ENCODE measurements around the gene TESK1. TPM values are rescaled to one million over a fixed set of nuclear protein-coding genes. Genes with fewer than 3 reads are reported as not detected.

TESK1 gene
- total RNA-seq, 1 donor from 2014 or later = 4.8 TPM

DNA sequence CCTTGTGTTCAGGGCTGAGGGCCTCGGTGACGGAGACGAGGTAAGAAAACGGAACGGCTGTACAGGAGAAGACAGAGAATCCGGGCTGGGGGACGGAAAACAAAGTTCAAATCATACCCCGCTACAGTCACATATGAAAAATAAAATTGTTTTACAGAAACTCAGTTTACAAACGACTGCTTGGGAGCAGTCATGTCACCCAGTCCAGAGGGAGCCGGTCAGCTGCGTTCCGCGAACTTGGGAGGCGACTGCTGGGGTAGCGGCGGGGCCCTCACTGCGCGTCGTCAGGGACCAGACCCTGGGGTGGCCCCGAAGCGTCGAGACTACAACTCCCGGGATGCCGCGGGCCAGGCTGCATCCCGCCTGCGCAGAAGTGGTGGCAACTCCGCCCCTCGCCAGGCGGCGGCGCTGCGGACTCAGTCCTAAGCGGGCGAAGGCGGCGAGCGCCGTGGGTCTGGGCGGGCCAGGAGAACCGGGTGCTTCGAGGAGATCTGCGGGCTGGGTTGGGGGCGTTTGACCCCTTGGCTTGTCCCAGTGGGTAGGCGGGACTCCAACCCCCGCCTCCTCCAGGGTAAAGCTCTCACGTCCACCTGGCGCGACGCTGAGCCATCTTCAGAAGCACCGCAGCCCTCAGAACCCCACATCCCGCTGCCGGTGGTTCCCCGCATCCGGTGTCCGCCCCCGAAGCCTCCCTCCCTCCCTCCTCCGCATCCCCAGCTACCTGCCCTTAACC lies 41.6 kb downstream of the TESK1 start:
- DNase-seq (ENCODE audit: low spot score) = peak; percentile 96

DNA sequence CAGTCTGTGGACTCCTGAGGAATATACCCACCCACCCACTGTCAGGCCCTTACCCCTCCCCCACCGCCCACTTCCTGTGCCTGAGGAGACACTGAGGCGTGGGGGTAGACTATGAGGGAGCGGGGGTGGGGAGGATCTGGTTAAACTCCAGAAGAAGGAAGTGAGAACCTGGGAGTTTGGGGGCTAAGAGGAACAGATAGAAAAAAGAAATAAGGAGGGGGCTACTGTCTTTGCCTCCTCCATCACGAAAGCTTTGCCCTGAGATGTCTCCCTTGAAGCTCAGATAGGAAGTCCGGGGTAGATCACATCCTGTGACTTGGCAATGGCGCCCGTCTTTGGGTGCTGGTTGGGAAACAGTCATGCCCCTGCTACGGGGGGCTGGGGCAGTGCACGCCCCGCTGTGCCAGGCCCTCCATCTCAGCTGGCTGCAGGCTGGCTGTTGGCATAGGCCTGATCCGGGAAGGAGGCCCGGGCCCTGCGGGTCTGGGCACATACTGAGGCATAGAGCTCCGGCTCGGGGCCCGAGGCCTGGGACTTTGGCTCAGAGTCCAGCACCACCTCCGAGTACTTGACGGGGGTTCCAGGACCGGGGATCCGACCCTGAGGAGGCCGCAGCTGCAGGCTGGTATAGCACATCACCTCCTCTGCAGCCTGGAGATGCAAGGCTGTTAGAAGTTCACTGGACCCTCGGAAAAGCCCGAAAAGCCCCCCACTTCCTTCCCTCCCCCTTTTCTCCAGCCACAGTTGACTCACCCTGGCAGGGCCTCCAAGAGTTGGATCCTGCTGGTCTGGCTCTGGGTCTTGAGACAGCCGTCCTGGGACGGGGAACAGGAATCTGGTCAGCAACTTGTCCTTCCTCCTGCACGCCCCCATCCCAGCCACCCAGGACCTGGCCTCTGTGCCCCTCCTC lies 44.6 kb downstream of the TESK1 start:
- no peak for DNase-seq (ENCODE audit: low spot score)

DNA sequence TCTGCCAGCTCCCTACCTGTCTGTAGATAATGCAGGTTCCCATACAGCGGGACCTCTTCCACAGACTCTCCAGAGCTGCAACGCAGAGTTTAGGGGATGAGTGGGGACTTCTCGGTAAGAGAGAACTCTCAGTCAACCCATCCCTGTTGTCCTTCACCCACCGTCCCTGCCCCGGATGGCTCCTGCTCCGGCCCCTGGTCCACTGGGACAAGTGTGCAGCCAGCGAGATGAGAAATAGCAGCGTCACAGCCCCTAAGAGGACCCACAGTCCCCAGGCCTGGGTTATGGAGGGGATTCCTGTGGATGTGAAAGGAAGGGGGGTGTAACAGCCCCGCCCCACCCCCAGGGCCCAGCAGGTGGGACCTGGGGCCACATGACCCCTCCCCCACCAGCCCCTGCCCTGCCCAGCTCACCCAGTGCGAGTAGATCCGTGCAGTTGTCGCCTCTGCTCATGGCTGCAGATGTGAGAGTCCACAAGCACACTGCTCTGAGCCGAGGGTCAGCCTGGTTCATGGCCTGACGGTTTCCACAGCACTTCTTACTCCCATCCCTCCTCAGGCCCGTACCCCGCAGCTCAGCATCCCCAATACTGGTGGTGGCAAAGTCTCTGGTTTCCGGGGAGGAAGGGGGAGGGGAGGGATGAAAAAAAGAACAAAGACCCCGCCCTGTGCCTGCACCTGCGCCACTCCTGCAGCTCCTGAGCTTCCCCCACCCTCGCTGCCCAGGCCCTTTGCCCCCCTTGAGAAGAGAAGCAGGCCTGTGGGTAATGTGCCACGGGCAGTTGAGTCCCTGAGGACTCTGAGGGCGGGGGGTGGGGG lies 45.5 kb downstream of the TESK1 start, which contains the start of gene SIT1:
Gene SIT1 (minus strand): TSS at position 591 of the 818 bp plus-strand sequence. CDS start 78 bp downstream, at position 513.
- no peak for DNase-seq (ENCODE audit: low spot score)

DNA sequence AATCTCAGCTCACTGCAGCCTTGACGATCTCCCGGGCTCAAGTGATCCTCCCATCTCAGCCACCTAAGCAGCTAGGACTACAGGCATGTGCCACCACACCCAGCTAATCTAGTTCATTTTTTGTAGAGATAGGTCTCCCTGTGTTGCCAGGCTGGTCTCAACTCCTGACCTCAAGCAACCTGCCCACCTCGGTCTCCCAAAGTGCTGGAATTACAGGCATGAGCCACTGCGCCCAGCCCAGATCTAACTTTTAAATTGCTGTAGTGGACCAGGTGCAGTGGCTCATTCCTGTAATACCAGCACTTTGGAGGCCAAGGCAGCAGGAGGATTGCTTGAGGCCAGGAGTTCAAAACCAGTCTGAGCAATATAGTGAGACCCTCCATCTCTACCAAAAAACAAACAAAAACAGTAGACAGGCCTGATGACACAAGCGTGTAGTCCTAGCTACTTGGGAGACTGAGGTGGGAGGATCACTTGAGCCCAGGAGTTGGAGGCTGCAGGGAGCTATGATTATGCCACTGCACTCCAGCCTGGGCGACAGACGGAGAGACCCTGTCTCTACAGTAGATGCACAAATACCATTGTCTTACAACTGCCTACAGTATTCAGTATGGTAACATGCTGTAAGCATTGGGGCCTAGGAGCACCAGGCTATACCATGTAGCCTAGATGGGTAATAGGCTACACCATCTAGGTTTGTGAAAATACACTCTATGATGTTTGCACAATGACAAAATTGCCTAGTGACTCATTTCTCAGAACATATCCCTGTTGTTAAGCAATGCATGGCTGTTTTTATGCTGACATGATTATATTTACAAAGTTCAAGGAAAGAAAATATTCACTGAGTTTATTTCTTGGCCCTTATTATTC lies 47.1 kb downstream of the TESK1 start:
- DNase-seq (ENCODE audit: low spot score) = no peak

DNA sequence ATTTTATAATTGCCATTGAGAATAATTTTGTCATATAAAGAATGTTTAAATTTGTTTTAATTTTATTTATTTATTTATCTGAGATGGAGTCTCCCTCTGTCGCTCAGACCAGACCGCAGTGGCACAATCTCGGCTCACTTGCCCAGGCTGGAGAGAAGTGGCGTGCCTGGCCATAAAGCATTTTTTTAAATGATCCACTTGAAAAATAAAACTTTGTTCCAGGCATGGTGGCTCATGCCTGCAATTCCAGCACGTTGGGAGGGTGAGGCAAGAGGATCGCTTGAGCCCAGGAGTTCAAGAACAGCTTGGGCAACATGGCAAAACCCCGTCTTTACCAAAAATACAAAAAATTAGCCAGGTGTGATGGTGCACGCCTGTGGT lies 47.8 kb downstream of the TESK1 start:
- no peak for DNase-seq (ENCODE audit: low spot score)

DNA sequence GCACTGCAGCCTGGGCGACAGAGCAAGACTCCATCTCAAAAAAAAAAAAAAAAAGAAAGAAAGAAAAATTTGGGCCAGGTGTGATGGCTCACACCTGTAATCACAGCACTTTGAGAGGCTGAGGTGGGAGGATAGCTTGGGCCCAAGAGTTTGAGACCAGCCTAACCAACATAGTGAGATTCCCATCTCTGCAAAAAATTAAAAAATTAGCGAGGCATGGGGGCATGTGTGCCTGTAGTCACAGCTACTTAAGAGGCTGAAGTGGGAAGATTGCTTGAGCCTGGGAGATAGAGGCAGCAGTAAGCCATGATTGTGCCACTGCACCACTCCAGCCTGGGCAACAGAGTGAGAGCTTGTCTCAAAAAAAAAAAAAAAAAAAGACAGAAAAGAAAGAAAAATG lies 48.5 kb downstream of the TESK1 start:
- DNase-seq (ENCODE audit: low spot score) = no peak

DNA sequence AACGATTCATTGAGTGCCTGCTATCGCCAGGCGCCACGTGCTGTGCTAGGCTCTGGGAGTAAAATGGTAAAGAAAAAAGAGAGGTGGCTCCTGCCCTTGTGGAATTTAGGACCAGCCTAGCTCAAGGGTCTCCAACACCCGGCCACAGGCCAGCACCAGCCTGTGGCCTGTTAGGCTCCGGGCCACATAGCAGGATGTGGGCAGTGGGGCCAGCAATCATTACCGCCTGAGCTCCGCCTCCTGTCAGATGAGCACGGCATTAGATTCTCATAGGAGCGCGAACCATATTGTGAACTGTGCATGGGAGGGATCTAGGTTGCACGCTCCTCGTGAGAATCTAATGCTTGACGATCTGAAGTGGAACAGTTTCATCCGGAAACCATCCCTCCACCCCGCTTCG lies 51.3 kb downstream of the TESK1 start:
- DNase-seq (ENCODE audit: low spot score) = no peak

DNA sequence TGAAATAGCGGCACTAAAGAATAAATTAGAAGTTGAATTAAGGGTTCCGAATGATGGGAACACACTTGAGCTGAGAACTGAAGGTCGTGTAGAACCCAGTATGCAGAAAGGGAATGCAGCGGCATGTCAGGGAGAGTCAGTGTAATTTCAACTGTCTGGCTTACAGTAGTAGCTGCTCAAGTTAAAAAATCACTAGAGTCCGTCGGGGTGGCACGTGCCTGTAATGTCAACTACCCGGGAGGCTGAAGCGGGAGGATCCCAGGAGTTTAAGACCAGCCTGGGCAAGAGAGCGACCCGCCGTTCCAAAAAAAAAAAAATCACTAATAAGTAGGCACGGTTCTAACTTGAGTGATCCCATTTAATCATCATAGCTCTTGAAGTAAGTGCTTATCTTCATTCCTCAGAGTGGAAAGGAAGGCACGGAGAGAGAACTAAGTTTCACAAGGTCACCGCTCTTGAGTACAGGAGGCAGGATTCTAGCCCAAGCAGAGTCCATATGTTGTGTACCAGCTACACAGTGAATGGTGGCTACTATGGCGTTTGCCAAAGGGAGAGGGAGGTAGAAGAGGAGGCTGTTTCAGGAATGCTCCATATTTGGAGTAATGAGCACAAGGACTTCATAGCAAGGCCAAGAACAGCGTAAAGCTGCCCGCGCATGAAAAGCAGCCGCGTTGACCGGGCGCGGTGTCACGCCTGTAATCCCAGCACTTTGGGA lies 51.9 kb downstream of the TESK1 start:
- DNase-seq (ENCODE audit: low spot score) = peak; percentile 70

DNA sequence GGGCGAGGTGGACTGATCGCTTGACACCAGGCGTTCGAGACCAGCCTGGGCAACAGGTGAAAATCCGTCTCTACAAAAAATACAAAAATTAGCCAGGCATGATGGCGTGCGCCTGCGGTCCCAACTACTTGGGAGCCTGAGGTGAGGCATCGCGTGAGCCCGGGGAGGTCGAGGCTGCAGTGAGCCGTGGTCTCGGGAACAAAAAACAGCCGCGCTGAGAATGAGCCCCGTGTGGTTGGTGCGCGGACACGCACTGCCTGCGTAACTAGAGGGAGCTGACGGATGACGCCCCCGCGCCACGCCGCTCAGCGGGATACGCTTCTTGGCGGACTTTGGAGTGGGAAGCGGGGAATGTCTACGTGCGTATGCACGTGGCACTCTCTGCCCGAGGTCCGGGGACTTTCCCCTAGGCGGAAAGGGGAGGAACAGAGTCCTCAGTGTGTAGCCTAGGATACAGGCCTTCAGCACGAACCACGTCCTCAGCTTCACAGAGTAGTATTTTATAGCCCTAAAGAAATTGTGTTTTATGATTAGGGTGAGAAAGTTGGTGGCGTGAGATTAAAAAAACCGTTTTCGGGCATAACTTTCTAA lies 52.6 kb downstream of the TESK1 start, which contains the start of gene RMRP:
Gene RMRP (minus strand): TSS at position 474 of the 591 bp plus-strand sequence.
- DNase-seq (ENCODE audit: low spot score) = peak; percentile 100

DNA sequence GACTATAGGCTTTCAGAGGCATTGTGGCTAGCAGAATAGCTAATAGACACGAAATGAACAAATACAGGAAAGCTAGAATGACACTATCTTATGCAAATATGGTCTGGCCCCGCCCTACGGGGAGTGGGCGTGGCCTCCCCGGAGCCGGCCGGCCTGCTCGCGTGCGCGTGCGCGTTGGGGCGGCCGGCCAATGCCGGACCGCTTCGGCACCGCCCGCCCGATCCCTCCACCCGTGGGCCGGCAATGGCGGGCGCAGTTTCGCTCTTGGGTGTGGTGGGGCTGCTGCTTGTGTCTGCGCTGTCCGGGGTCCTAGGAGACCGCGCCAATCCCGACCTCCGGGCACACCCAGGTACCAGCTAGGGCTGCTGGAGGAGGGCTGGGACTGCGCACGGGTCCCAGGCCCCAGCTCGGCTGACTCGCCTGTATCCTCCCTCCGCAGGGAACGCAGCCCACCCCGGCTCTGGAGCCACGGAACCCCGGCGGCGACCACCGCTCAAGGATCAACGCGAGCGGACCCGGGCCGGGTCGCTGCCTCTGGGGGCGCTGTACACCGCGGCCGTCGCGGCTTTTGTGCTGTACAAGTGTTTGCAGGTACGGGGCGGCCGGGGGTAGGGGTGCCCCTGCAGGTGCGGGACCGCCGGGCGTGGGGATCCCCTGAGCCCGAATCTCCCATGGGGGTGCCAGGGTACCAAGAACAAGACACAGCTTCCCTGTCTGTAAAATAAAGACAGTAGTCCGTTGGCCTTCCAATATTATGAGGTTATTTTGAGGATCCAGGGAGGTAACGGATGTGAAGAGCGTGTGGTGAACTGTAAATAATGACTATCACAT lies 53.3 kb downstream of the TESK1 start, which contains the start of gene CCDC107:
Gene CCDC107 (plus strand): TSS at position 156 of the 831 bp plus-strand sequence. CDS start 88 bp downstream, at position 244.
- DNase-seq (ENCODE audit: low spot score) = peak; percentile 95

DNA sequence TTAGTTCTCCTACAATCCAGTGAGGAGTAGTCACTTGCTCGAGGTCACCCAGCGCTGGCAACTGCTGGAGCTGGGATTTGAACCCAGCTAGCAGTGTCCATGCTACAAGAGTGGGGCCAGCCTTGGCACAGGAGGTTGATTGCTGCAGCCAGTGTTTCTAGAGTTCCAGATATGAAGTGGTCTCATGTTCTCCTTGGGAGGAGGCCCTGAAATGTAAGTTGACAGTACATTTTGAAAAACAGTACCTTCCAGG lies 53.8 kb downstream of the TESK1 start:
- DNase-seq (ENCODE audit: low spot score) = peak; percentile 37

DNA sequence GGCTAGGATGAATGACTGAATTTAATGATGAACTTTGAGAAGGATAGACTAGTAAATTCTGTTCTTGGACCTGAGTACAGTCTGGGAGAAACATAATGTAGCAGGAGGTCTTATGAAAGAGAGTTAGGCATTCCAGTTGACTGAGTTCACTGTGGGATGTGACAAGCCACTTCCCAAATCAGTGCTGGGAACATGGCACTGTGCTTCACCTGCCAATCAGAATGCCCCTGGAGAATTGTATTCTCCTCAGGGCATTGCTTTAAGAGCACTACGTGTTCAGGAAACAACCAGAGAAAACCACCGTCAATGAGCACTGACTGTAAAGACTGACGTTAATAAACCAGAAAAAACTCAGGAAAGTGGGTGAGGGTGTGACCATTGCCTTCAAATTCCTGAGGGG lies 54.3 kb downstream of the TESK1 start:
- DNase-seq (ENCODE audit: low spot score) = peak; percentile 34

Other genes with a start within 250 kb of the TESK1 start
- gene RUSC2, start 115.2 kb upstream of the TESK1 start, total RNA-seq (ENCODE audit: insufficient read depth, low replicate concordance) = 35.9 TPM
- gene CD72, start 13.2 kb downstream of the TESK1 start, total RNA-seq (ENCODE audit: insufficient read depth, low replicate concordance) = 2.6 TPM
- gene SIT1, start 45.7 kb downstream of the TESK1 start, total RNA-seq (ENCODE audit: insufficient read depth, low replicate concordance) = not detected
- 12,614 TPM for gene RMRP, start 52.8 kb downstream of the TESK1 start, total RNA-seq (ENCODE audit: insufficient read depth, low replicate concordance)
- 38.0 TPM for gene CCDC107, start 53.0 kb downstream of the TESK1 start, total RNA-seq (ENCODE audit: insufficient read depth, low replicate concordance)
- 5.5 TPM for gene ARHGEF39, start 59.9 kb downstream of the TESK1 start, total RNA-seq (ENCODE audit: insufficient read depth, low replicate concordance)
- 13.0 TPM for gene CA9, start 68.7 kb downstream of the TESK1 start, total RNA-seq (ENCODE audit: insufficient read depth, low replicate concordance)
- gene TPM2, start 84.7 kb downstream of the TESK1 start, total RNA-seq (ENCODE audit: insufficient read depth, low replicate concordance) = 2,993 TPM
- 273 TPM for gene TLN1, start 126.9 kb downstream of the TESK1 start, total RNA-seq (ENCODE audit: insufficient read depth, low replicate concordance)
- 41.9 TPM for gene CREB3, start 127.4 kb downstream of the TESK1 start, total RNA-seq (ENCODE audit: insufficient read depth, low replicate concordance)
- 24.3 TPM for gene GBA2, start 144.0 kb downstream of the TESK1 start, total RNA-seq (ENCODE audit: insufficient read depth, low replicate concordance)
- gene RGP1, start 144.0 kb downstream of the TESK1 start, total RNA-seq (ENCODE audit: insufficient read depth, low replicate concordance) = 7.0 TPM
- gene MSMP, start 149.0 kb downstream of the TESK1 start, total RNA-seq (ENCODE audit: insufficient read depth, low replicate concordance) = not detected
- gene NPR2, start 186.3 kb downstream of the TESK1 start, total RNA-seq (ENCODE audit: insufficient read depth, low replicate concordance) = 15.9 TPM
- gene SPAG8, start 207.0 kb downstream of the TESK1 start, total RNA-seq (ENCODE audit: insufficient read depth, low replicate concordance) = 5.1 TPM
- 2.9 TPM for gene HINT2, start 209.8 kb downstream of the TESK1 start, total RNA-seq (ENCODE audit: insufficient read depth, low replicate concordance)
- gene FAM221B, start 223.5 kb downstream of the TESK1 start, total RNA-seq (ENCODE audit: insufficient read depth, low replicate concordance) = 1.2 TPM
- gene TMEM8B, start 224.0 kb downstream of the TESK1 start, total RNA-seq (ENCODE audit: insufficient read depth, low replicate concordance) = 3.9 TPM

All from umbilical cord (tissue), 2 donors.